GM19023 (cell line): ENCODE results near the gene UNC5B.

Source experiments
- ATAC-seq: cut with Tn5 transposase; IDR thresholded peaks from one replicate; pipeline ENCODE4 v1.9.1; 2021; ENCODE audit warnings: mild to moderate bottlenecking, moderate library complexity; ENCODE audit not compliant: unreplicated experiment

UNC5B gene

DNA sequence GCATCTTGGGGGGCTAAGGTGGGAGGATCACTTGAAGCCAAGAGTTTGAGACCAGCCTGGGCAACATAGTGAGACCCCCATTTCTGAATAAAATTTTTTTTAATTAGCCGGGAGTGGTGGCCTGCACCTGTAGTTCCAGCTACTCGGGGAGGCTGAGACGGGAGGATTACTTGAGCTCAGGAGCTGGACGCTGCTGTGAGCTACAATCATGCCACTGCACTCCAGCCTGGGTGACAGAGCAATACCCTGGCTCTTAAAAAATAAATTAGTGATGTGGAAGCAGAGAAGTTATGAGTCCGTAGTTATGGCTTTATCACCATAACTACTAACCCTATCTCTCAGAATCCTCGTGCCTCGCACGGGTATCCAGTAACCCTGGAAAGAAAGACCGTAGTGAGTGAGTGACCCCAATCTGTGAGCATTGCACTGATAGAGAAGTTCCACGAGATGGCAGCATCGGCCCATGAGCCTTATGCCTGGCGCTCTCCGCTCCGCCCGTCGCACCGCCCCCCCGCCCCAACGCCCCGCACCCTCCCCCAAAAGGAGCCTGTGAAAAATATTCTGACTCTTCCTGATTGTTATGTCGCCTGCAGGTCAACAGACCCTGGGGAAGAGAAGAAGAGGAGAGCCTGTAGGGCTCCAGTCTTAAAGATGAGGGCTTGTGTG is 101.8 kb downstream of the UNC5B start:
- ATAC-seq, result no peak

- no peak for ATAC-seq
Measured at GRCh38 chr10:71314694-71315225, 102.4 kb downstream of the UNC5B start.

DNA sequence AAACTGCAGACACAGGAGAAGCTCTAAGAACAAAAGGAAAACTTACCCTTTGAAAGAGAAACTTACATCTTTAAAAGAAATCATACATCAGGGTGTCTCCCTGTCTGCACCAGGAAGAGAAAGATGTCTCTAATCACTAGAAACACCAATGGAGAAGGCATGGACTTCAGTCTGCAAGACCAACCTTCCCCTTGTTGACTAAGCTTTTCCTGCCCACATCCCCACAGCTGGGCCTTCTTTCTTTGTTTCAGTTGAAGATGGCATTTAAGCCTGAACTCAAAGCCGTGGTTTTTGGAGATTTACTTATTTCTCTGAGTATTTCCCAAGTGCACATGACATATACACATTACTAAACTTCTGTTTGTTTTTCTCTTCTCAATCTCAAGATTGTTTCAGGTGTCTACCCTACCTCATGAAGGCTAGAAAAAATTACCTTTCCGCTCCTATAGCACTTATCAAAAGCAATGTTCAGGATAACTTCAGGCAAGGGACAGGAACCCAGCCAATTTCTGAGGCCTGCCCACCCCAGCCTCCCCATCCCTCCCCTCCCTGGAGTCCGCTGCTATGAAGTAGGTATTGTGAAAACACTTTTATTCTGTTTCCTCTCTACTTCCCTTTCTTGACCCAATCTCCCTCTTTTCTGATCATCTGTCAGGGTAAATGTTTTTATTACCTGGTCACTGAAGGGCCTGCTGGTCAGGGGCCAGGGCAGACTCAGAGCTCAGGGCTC is 103.9 kb downstream of the UNC5B start:
- ATAC-seq, result no peak

- no peak for ATAC-seq
Measured at GRCh38 chr10:71316786-71317160, 104.4 kb downstream of the UNC5B start.

- ATAC-seq, result no peak
Measured at GRCh38 chr10:71317739-71318138, 105.4 kb downstream of the UNC5B start.

DNA sequence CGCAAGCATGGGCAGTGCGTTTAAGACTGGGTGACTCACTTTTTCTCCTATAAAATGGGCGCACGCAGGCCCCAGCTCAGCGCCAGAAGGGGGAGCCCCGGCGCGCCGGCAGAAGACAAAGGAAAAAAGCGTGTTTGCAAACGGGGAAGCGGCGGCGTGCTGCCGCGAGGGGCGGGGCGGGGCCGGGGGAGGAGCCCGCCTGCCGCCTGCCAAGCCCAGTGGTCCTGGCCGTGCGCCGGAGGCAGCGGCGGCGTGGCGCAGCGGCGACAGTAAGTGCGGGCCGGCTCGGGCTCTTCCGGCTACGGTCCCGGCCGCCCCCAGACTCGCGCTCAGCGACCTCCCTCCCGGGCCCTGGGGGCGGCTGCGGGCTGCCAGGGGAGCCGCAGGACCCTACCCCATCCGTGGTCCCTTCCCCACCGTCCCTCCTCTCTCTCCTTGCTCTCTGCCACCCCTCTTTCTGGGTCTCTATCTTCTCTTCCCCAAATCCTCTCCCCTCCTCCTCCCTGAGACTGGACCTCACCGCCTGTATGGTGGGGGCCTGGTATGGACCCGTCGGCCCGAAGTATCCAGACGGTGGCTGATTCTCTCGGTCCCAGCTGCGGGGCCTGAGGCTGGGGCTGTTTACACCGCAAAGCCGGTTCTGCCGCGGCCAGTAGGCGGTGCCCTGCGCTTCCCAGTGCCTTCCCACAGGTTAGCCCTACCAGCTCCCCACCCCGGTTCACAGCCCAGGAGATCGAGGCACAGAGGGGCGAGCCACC is 106.9 kb downstream of the UNC5B start, which contains the start of gene SLC29A3:
Gene SLC29A3 (plus strand): TSS at position 218 of the 758 bp plus-strand sequence. CDS start 51 bp downstream, at position 269.
- peak; percentile 80 for ATAC-seq

- ATAC-seq, result no peak
Measured at GRCh38 chr10:71319800-71320392, 107.5 kb downstream of the UNC5B start.

GRCh38 chr10:71320592-71320991 is 108.2 kb downstream of the UNC5B start:
- ATAC-seq, result no peak

DNA sequence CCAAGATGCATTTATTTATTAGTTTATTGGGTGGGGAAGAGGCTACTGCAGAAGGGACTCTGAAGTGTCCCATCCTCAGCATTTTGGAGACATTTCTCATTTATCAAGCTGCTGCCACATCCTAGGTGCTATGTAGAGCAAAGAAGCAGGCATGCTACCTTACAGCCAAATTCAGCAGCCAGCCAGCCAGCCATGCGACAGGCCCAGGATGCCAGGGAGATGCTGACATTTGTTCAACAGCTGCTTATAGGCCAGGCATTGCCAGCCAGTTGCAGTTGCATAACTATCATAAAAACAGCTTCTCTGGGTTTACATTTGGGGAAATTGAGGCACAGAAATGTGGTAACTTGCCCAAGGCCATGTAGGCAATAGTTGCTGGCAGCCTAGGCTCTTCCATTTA is 109.0 kb downstream of the UNC5B start:
- ATAC-seq, result no peak

- no peak for ATAC-seq
Measured at GRCh38 chr10:71323407-71323806, 111.0 kb downstream of the UNC5B start.

DNA sequence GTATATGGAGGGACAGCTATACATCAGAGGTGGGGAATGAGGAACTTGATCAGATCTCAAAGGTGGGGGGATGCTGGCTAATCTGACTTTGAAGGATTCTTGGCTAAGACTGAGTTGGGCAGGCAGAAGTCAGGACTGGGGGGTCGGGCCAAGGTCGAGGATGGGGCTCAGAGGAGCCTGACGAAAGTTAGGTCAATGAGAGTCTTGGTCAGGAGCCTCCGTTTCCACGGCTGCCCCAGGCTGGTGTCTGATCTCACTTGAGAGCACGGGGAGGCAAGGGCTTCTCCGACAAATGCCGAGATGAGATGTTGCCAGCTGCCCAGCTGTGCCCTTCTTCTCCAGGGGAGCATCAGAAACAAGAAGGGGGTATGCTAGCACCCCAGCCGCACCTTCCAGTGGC is 112.4 kb downstream of the UNC5B start:
- no peak for ATAC-seq

GRCh38 chr10:71325267-71325666 is 112.9 kb downstream of the UNC5B start:
- no peak for ATAC-seq

- ATAC-seq, result no peak
Measured at GRCh38 chr10:71326464-71326881, 114.1 kb downstream of the UNC5B start.

- no peak for ATAC-seq
Measured at GRCh38 chr10:71330789-71331404, 118.5 kb downstream of the UNC5B start.

DNA sequence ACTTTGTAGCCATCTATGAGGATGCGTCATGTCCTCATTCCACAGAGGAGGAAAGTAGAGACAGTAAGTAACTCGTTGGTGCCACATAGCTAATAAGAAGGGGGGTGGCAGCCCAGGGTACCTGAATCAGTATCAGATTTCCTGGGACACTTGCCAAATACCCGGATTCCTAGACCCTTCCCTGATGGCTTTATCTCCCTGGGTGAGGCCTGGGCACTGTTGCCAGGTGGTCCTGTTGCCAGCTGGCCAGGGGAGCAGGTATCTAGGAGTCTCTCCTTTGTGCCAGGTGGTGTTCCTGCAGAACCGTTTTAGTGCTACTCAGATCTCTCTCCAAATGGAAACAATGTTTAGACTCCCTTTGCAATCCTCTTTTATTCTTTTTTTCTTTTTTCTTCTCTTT is 119.4 kb downstream of the UNC5B start:
- ATAC-seq, result no peak

GRCh38 chr10:71332466-71332865 is 120.1 kb downstream of the UNC5B start:
- ATAC-seq, result no peak

- no peak for ATAC-seq
Measured at GRCh38 chr10:71333129-71333887, 120.9 kb downstream of the UNC5B start.

DNA sequence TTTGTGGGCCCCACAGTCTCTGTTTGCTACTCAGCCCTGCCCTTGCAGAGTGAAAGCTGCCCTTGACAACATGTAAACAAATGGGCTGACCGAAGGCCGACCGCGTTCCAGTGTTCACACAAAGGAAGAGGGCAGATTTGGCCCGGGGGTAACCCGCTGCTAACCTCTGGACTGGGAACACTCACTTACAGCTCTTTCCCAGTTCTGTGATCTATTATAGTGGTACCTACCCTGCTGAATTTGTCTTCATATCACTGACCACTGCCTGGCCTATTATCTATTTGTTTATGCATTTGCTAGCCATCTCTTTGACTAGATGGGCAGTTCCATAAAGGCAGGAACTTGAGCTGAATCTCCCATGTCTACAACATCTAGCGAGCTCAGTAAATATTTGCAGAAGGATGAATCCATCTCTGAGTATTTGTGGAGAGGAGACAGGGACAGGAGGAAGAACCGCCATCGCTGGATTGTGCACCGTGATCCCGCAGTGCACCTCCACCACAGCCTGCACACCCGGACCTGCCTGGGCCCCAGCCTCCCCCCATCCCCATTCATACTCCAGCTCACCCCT is 121.9 kb downstream of the UNC5B start:
- ATAC-seq, result no peak

DNA sequence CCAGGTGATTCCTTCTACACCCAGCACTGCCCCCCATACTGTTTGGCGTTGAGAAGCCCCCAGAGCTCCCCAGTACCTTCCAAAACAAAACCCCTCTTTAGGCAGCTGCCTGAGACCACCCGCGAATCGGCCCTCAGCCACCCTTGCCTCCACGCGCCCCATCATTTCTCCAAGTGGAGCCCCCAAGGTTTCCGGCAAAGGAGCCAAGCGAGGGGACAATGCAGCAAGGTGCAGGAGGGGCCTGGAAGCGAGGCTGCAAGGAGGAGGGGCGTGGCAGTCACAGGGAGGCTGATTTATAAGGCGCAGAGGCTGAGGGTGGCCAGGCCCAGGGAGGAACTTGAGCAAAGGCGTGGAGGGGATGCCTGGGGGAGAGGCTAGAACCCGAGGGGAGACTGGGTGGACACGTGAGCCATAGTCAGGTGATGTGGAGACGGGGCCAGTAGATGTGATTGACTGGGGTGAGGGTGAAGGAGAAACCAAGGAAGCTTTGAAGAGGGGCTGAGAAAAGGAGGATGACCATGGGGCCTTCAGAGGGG is 122.9 kb downstream of the UNC5B start:
- no peak for ATAC-seq
